Endothelial cell of hepatic sinusoid (primary cell): Measurements from ENCODE around the gene NR3C2.
"Not testable (repeated sequence)": the region's sequence is repeated elsewhere in the genome, so short reads cannot be mapped to it uniquely, and the experiment has no call there.

Experiments
- in situ Hi-C: cut with HindIII; loops from 2 replicates; pipeline ENCODE4 v1.10.0; 2017; ENCODE audit warnings: low sequenced_read_pairs

The NR3C2 gene

DNA sequence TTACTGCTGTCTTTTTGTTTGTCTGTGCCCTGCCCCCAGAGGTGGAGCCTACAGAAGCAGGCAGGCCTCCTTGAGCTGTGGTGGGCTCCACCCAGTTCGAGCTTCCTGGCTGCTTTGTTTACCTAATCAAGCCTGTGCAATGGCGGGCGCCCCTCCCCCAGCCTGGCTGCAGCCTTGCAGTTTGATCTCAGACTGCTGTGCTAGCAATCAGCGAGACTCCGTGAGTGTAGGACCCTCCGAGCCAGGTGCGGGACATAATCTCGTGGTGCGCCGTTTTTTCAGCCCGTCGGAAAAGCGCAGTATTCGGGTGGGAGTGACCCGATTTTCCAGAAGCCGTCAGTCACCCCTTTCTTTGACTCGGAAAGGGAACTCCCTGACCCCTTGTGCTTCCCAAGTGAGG lies 118.9 kb downstream of the NR3C2 start:
- in situ Hi-C loops = not testable (repeated sequence)

GRCh38 chr4:148315049-148315448 lies 127.2 kb downstream of the NR3C2 start:
- in situ Hi-C loops = no loop called here

- in situ Hi-C loops = no loop called here
These were observed 129.2 kb downstream of the NR3C2 start for GRCh38 chr4:148312956-148313490.

GRCh38 chr4:148311526-148311925 lies 130.7 kb downstream of the NR3C2 start:
- in situ Hi-C loops = no loop called here

DNA sequence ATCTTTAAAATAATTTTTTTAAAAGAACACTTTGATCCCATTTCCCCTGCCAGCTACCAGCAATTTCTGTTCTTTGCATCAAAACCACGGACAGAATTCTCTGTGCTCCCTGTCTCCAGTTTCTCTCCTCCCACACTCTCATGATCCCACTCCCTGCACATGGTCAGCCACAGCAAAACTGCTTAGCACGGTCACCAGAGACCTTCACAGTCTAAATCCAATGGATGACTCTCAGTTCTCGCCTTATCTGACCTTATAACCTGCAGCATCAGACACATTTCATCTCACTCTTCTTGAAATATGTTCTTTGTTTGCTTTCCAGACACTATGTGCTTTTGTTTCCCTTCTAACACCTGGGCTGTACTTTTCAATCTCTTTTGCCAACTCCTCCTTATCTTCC lies 131.5 kb downstream of the NR3C2 start:
- in situ Hi-C loops = no loop called here

DNA sequence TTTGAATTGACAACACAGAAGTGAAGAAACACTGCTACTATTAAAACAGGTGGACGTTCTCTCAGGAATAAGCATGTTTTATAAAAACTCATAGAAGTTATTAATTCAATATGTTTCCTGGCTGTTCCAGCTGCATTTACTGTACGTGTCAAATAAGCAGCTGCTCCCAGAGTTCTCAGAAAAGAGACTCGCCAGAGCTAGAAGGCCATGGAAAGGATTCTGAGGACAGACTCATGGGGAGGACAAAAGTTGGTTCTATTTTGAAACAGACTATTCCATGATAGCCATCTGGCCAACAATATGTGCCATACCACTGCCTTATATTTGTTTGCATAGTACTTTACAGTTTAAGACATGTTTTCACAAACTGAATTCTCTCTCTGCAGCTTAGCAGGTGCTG lies 136.5 kb downstream of the NR3C2 start:
- in situ Hi-C loops = no loop called here

GRCh38 chr4:148302416-148302815 lies 139.8 kb downstream of the NR3C2 start:
- in situ Hi-C loops = no loop called here

- in situ Hi-C loops = no loop called here
These were observed 141.3 kb downstream of the NR3C2 start for GRCh38 chr4:148300877-148301276.

DNA sequence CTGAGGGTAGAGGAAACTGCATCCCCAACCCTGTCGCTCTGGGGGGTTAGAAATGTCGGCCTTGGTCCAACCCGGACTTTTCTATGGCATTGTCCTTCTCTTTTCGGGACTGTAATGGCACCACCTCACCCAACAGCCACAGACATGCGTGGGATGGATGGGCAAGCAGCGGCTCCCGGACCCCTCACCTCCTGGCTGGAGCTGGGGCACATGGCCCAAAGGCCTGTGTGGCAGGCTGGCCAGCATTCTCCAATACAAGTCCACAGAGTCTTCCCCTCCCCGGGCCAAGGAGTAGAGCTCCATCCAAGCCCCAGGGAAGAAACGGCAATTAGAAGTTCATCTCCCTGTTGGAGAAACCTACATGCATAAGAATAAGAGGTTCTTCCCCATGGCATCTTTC lies 142.9 kb downstream of the NR3C2 start:
- in situ Hi-C loops = no loop called here

GRCh38 chr4:148296498-148296897 lies 145.7 kb downstream of the NR3C2 start:
- in situ Hi-C loops = no loop called here

GRCh38 chr4:148295642-148296041 lies 146.6 kb downstream of the NR3C2 start:
- in situ Hi-C loops = no loop called here

GRCh38 chr4:148293571-148293970 lies 148.6 kb downstream of the NR3C2 start:
- in situ Hi-C loops = no loop called here

DNA sequence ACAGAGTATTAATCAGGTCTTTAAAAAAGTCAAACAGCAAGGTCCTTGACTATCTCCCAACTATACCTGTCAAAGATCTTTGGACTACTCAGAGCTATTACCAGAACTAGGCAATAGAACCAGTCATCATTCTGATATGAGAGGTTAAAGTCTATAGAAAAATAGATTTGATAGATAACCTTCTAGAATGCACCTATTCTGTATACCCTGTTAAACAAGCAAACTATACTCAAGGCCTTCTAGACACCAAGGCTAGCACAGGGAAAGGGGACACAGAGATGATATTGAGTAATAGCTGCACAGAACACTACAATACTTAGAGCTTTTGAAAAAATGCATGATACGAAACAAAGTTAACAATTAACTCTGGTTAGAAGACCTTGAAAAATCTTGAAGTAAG lies 149.5 kb downstream of the NR3C2 start:
- in situ Hi-C loops = no loop called here

- in situ Hi-C loops = no loop called here
These were observed 152.5 kb downstream of the NR3C2 start for GRCh38 chr4:148289740-148290139.

DNA sequence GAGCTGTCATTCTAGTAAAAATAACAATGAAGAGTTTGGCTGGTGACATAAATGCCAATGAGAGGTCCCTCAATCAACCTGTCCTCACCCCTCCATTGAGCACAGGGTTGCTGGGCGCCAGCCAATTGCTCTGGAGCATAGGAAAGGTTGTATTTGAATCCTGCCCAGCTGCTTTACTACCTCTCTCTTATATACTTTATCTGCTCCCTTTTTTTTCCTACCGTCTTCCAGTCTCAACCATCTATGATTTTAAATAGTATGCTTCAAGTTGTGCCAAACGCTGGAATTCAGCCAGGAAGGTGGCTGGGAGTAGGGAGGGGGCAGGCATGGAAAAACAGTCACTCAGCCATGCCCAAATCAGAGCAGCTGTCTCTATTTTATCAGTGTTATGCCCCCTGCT lies 153.8 kb downstream of the NR3C2 start:
- in situ Hi-C loops = no loop called here

DNA sequence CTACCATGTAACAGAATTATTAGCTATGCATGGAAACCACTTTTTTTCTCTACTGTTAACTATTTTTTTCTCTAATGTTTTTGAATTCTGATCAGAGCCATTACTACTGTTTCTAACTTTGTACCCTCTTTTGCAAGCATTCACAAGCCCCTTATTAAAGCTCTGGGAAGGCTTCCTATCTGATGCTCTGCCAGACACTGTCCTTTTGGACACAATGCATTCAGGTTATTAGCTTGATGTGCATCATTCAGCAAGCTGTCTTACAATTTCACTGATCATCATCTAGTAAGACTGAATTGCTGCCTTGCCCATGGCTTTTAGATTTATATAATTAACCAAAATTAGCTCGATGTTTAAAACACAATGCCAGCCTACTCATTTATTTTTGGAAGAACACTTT lies 155.1 kb downstream of the NR3C2 start:
- in situ Hi-C loops = no loop called here

DNA sequence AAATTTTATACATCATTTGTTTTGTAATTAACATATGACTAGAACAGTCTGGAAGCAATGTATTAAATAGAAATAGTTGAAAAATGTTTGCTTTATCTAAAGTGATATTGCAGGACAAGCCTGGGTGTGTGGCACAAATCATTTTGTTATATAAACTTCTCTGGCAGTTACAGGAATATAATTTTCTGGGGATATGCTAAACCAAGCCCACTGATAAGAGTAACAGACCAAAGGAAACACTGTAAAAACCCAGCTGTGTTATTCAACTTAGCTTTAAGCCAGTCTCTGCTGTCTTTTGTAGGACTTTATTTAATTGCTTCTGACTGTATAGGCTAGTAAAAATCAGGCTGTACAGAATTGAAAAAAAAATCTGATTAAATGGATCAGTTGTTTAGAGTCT lies 156.2 kb downstream of the NR3C2 start:
- in situ Hi-C loops = no loop called here

DNA sequence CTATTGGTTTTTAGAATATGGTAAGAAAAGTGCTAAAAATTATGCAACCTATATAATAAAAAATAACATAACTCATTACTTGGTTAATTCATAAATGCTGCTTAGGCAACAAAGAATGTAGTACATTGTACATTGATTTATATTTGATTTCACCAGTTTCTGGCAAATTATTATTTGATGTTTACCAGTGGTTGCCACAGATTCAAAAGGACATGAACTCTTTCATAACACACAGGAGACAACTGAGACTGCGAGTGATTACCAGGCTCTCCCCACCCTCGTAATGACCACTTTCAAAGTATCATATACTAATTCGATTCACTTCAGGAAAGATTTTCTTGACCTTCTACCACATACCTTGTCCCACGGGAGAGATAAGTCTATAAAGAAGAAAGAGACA lies 158.5 kb downstream of the NR3C2 start:
- in situ Hi-C loops = no loop called here

DNA sequence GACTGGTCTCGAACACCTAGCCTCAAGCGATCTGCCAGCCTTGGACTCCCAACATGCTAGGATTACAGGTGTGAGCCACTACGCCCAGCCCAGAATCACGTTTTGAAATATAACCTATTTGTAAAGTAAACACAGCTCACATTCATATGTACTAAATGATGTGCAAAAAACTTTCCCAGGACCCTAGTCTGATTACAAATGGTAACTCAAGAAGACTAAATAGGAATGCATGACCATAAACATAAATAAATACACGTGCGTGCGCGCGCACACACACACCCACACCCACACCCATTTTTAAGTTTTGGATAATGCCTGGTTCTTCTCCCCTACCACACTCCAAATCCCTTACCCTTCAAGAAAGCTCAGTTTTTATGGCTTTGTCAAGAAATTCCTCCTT lies 163.9 kb downstream of the NR3C2 start:
- in situ Hi-C loops = no loop called here

- in situ Hi-C loops = no loop called here
These were observed 166.9 kb downstream of the NR3C2 start for GRCh38 chr4:148275266-148275665.

- in situ Hi-C loops = no loop called here
These were observed 168.7 kb downstream of the NR3C2 start for GRCh38 chr4:148273501-148273986.

- in situ Hi-C loops = no loop called here
These were observed 171.0 kb downstream of the NR3C2 start for GRCh38 chr4:148271166-148271565.

DNA sequence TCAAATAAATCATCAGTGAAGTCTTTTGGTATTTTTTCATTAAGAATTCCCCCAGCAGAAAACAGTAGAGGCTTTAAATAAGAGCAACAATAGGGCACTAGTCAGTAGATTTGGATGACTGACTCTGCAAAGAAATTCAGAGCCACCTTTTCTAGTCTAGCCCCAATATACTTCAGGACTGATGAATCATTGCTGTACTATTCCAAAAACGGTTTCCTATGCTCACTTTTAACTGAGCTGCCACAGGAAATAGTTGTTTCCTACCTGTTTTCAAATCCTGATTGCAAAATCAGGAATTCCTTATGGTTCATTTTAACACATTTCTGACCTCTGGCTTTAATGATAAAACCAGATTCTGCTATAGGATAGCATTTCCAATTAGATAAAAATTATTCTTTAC lies 171.6 kb downstream of the NR3C2 start:
- in situ Hi-C loops = no loop called here
